GM10266 (cell line): ENCODE data around the gene GSN.

Source experiments
- DNase-seq: peaks from one replicate; pipeline ENCODE4 v3.0.0; 2012; ENCODE audit errors: extremely low spot score
- TF ChIP-seq, protein P1 (sequence below): IDR thresholded peaks from 2 replicates; pipeline ENCODE4 v1.5.1; 2012; ENCODE audit warnings: mild to moderate bottlenecking, low read depth; ENCODE audit not compliant: control insufficient read depth, insufficient read depth; ENCODE audit errors: missing control alignments

The GSN gene

GRCh38 chr9:121358751-121359150 lies 90.8 kb downstream of the GSN start:
- DNase-seq, result no peak
- TF ChIP-seq, protein P1, sequence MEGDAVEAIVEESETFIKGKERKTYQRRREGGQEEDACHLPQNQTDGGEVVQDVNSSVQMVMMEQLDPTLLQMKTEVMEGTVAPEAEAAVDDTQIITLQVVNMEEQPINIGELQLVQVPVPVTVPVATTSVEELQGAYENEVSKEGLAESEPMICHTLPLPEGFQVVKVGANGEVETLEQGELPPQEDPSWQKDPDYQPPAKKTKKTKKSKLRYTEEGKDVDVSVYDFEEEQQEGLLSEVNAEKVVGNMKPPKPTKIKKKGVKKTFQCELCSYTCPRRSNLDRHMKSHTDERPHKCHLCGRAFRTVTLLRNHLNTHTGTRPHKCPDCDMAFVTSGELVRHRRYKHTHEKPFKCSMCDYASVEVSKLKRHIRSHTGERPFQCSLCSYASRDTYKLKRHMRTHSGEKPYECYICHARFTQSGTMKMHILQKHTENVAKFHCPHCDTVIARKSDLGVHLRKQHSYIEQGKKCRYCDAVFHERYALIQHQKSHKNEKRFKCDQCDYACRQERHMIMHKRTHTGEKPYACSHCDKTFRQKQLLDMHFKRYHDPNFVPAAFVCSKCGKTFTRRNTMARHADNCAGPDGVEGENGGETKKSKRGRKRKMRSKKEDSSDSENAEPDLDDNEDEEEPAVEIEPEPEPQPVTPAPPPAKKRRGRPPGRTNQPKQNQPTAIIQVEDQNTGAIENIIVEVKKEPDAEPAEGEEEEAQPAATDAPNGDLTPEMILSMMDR, result no peak

- TF ChIP-seq, protein P1, result no peak
- no peak for DNase-seq
Observed at GRCh38 chr9:121359351-121360294, 91.7 kb downstream of the GSN start.

GRCh38 chr9:121360601-121361374 lies 92.8 kb downstream of the GSN start:
- DNase-seq, result no peak
- TF ChIP-seq, protein P1, result no peak

GRCh38 chr9:121362813-121363621 lies 95.1 kb downstream of the GSN start:
- TF ChIP-seq, protein P1, result no peak
- DNase-seq, result no peak

- TF ChIP-seq, protein P1, result no peak
- DNase-seq, result no peak
Observed at GRCh38 chr9:121363622-121363961, 95.6 kb downstream of the GSN start.

DNA sequence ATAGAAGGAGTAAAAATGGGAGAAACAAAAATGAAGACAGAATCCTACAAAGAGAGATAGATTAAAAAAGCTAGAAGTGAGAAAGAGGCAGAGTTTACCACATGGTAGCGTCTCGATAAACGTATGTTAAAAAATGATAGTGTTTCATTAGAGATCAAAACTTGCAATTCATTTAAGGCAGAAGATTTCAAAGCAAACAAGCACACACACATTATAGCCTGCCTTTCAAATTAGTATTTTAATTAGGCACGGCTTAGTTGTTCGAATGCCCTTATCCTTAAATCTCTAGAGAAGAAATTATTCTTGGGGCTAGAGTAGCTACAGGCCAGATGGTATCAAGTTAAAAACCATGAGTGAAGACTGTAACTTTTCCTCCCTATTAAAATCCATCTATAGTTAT lies 96.1 kb downstream of the GSN start:
- DNase-seq, result no peak
- TF ChIP-seq, protein P1, result no peak
